BE2C (cell line): Measurements from ENCODE around the gene FOXO6.

ENCODE experiments used
- DNase-seq: peaks from one replicate; pipeline ENCODE4 v3.0.0-alpha.2; 2020
- H3K27me3 ChIP-seq: fragments of 250-450 bp; sonication (Bioruptor Pico); 2 replicates; pipeline ENCODE4 v1.5.1; 2020; ENCODE audit warnings: mild to moderate bottlenecking
- H3K36me3 ChIP-seq: fragments of 250-450 bp; sonication (Bioruptor Pico); 2 replicates; pipeline ENCODE4 v1.5.1; 2020; ENCODE audit warnings: mild to moderate bottlenecking
- H3K4me1 ChIP-seq: fragments of 250-450 bp; sonication (Bioruptor Pico); 2 replicates; pipeline ENCODE4 v1.5.1; 2020
- H3K4me3 ChIP-seq: 2 replicates; pipeline ENCODE4 v1.5.1; 2011; ENCODE audit warnings: low read depth, low read length
- H3K9me3 ChIP-seq: fragments of 250-450 bp; sonication (Bioruptor Pico); 2 replicates; pipeline ENCODE4 v1.5.1; 2020
- TF ChIP-seq, protein P1 (sequence below): IDR thresholded peaks from 2 replicates; pipeline ENCODE4 v1.5.1; 2012; ENCODE audit warnings: mild to moderate bottlenecking, low read depth, low read length

Gene FOXO6

DNA sequence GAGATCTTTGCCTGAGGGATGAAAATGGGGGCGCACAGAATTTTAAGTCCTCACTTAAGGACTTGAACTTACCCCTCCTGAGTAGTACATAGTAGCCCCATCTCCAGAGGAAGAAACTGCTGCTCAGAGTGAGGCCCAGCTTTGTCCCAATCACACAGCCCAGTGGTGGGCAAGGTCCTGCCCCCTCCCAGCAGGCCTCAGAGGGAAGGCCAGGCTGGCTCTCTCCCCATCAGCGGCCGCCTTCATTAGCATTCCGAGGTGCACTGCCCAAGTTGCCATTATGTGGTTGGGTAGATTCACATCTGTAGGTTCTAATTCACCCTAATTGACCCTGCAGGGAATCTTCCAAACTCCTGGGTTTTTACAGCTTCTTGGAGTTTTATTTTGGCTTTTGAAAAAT lies 59.1 kb downstream of the FOXO6 start:
- TF ChIP-seq, protein P1, sequence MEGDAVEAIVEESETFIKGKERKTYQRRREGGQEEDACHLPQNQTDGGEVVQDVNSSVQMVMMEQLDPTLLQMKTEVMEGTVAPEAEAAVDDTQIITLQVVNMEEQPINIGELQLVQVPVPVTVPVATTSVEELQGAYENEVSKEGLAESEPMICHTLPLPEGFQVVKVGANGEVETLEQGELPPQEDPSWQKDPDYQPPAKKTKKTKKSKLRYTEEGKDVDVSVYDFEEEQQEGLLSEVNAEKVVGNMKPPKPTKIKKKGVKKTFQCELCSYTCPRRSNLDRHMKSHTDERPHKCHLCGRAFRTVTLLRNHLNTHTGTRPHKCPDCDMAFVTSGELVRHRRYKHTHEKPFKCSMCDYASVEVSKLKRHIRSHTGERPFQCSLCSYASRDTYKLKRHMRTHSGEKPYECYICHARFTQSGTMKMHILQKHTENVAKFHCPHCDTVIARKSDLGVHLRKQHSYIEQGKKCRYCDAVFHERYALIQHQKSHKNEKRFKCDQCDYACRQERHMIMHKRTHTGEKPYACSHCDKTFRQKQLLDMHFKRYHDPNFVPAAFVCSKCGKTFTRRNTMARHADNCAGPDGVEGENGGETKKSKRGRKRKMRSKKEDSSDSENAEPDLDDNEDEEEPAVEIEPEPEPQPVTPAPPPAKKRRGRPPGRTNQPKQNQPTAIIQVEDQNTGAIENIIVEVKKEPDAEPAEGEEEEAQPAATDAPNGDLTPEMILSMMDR, result no peak
- Histone ChIP-seq H3K27me3 (no peaks in the 10 kb centered on the region), H3K9me3 (no peaks in the 10 kb centered on the region), H3K4me1 (no peaks in the 10 kb centered on the region; the same call in 1 of the 2 replicates), H3K4me3 (no peak overlapping the region), H3K36me3 (no peaks in the 10 kb centered on the region)
- DNase-seq, result no peak

DNA sequence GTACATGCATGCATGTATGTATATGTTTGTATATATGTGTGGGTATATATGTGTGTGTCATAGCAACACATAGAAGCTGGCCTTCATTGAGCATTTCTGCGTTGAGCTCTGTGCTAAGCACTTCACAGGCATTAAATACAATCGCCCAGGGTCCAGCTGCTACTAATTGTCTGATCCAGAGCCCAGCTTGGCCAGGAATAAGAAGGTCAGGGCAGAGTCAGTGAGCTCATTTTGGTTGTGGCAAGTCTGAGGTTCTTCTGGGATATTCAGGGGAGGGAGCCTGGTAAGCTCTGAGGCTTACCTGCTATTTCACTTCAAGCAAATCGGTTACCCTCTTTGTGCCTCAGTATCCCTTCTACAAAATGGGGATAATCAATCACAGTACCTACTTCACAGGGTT lies 59.6 kb downstream of the FOXO6 start:
- Histone ChIP-seq H3K9me3 (no peaks in the 10 kb centered on the region), H3K4me1 (no peaks in the 10 kb centered on the region), H3K36me3 (no peaks in the 10 kb centered on the region), H3K27me3 (no peaks in the 10 kb centered on the region), H3K4me3 (no peak overlapping the region)
- TF ChIP-seq, protein P1, result no peak
- DNase-seq, result no peak

DNA sequence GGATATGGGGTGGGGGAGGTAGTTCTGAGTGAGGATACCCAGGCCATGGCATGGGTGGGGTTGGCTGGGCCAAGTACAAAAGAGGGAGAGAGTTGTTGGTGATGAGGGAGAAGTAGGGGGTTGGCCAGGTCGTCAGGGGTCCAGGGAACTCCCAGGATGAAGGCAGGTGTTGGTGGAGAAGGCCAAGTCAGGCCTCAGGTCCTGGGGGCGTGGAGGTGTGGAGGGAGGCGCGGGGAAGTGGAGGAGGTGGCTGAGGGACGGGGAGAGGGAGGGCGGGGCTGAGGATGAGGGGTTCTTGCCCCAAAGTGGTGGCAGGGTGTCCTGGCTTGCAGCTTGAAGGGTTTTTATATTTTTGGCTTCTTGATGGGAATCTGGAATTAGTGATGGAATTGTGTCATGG lies 61.1 kb downstream of the FOXO6 start:
- no peaks in the 10 kb centered on the region for H3K27me3 ChIP-seq
- no peak for DNase-seq
- no peaks in the 10 kb centered on the region for H3K4me1 ChIP-seq
- TF ChIP-seq, protein P1, result no peak
- H3K4me3 ChIP-seq, result no peak overlapping the region
- no peaks in the 10 kb centered on the region for H3K36me3 ChIP-seq
- H3K9me3 ChIP-seq, result no peaks in the 10 kb centered on the region

DNA sequence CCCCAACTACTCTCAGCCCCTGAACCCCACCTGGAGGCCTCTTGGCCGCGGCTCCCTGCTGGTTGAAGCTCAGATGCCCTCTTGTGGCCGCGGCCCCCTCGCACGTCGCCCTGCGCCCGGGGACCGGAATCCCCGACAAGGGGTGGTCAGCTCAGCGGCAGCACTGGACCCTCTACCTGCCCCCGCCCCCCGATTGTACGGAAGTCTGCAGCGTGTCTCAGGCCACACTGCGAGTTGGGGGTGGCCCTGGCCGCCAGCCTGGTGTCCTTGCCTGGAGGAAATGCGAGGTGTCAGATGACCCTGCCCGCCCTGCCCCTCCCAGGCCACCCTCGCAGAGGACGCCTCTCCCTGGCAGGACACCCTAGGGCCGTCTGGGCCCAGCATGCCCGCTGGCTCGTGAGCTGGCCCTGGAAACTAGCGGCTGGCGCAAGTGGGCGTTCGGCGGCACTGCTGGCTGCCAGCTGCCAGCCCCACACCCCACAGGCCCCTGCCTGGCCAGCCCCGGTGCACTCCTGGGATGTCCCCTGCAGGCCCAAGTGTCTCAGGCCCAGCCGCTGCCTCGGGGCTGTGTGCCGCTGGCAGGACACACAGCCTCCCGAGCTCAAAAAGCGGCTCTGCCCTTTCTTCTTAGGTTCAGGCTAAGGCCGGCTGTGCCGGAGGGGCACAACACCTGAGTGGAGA lies 62.4 kb downstream of the FOXO6 start:
- DNase-seq, result peak; percentile 57
- TF ChIP-seq, protein P1, result peak; percentile 60
- H3K9me3 ChIP-seq, result no peaks in the 10 kb centered on the region
- H3K27me3 ChIP-seq, result no peaks in the 10 kb centered on the region
- H3K36me3 ChIP-seq, result no peaks in the 10 kb centered on the region
- no peaks in the 10 kb centered on the region for H3K4me1 ChIP-seq
- peak overlapping the region; percentile 43 for H3K4me3 ChIP-seq

DNA sequence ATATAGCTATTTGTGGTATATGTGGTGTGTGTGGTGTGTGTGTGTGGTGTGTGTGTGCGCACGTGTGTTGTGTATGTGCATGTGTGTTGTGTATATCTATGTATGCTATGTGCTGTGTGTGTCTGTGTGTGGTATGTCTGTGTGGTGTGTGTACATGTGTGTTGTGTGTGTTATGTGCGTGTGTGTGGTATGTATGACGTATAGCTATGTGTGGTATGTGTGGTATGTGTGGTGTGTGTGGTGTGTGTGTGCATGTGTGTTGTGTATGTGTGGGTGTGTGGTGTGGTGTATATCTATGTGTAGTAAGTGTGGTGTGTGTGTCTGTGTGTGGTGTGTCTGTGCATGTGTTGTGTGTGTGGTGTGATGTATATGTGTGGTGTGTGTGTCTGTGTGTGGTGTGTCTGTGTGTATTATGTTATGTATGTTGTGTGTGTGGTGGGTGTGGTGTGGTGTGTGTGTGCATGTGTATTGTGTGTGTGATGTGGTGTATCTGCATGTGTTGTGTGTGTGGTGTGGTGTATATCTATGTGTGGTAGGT lies 63.4 kb downstream of the FOXO6 start:
- TF ChIP-seq, protein P1, result no peak
- H3K4me3 ChIP-seq, result no peak overlapping the region
- DNase-seq, result no peak
- H3K4me1 ChIP-seq, result no peaks in the 10 kb centered on the region
- no peaks in the 10 kb centered on the region for H3K36me3 ChIP-seq
- no peaks in the 10 kb centered on the region for H3K9me3 ChIP-seq
- H3K27me3 ChIP-seq, result no peaks in the 10 kb centered on the region

DNA sequence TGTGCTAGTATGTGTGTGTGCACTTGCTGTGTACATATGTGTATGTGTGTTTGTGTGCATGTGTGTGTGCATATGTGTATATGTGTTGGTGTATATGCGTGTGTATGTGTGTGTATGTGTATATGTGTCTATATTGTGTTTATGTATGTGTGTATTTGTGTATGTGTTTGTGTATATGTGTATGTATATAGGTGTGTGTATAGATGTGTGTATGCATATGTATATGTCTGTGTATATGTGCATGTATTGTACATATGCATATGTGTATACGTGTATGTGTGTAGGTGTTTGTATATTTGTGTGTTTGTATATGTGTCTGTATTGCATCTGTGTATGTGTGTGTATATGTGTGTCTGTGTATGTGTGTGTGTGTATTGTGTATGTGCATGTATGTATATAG lies 64.1 kb downstream of the FOXO6 start:
- Histone ChIP-seq H3K27me3 (no peaks in the 10 kb centered on the region), H3K36me3 (no peaks in the 10 kb centered on the region), H3K9me3 (no peaks in the 10 kb centered on the region), H3K4me3 (no peak overlapping the region), H3K4me1 (no peaks in the 10 kb centered on the region)
- TF ChIP-seq, protein P1, result no peak
- DNase-seq, result no peak
